Panc1 (cell line): ENCODE data around the gene PCDHB16.
"Not testable (repeated sequence)": the region's sequence is repeated elsewhere in the genome, so short reads cannot be mapped to it uniquely, and the experiment has no call there.

Experiments used
- SIN3A ChIP-seq: IDR thresholded peaks from 2 replicates; pipeline ENCODE4 v1.6.1; 2012; ENCODE audit warnings: low read depth, mild to moderate bottlenecking, low read length, moderate library complexity, borderline replicate concordance; ENCODE audit not compliant: insufficient read depth
- TF ChIP-seq, protein P1 (sequence below): fragments of 450-650 bp; IDR thresholded peaks from 2 replicates; pipeline ENCODE4 v1.5.1; 2017; ENCODE audit warnings: mild to moderate bottlenecking

GRCh38 chr5:141179371-141179770, 2.8 kb upstream of the PCDHB16 start:
- TF ChIP-seq, protein P1, sequence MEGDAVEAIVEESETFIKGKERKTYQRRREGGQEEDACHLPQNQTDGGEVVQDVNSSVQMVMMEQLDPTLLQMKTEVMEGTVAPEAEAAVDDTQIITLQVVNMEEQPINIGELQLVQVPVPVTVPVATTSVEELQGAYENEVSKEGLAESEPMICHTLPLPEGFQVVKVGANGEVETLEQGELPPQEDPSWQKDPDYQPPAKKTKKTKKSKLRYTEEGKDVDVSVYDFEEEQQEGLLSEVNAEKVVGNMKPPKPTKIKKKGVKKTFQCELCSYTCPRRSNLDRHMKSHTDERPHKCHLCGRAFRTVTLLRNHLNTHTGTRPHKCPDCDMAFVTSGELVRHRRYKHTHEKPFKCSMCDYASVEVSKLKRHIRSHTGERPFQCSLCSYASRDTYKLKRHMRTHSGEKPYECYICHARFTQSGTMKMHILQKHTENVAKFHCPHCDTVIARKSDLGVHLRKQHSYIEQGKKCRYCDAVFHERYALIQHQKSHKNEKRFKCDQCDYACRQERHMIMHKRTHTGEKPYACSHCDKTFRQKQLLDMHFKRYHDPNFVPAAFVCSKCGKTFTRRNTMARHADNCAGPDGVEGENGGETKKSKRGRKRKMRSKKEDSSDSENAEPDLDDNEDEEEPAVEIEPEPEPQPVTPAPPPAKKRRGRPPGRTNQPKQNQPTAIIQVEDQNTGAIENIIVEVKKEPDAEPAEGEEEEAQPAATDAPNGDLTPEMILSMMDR, result not testable (repeated sequence)
- not testable (repeated sequence) for TF ChIP-seq SIN3A
